HG02970 (cell line): ENCODE data around the gene PAX2.

Experiments used
- ATAC-seq: cut with Tn5 transposase; IDR thresholded peaks from one replicate; pipeline ENCODE4 v1.9.1; 2021; ENCODE audit warnings: mild to moderate bottlenecking, moderate library complexity, moderate number of reproducible peaks; ENCODE audit not compliant: unreplicated experiment, low FRiP score

The PAX2 gene

DNA sequence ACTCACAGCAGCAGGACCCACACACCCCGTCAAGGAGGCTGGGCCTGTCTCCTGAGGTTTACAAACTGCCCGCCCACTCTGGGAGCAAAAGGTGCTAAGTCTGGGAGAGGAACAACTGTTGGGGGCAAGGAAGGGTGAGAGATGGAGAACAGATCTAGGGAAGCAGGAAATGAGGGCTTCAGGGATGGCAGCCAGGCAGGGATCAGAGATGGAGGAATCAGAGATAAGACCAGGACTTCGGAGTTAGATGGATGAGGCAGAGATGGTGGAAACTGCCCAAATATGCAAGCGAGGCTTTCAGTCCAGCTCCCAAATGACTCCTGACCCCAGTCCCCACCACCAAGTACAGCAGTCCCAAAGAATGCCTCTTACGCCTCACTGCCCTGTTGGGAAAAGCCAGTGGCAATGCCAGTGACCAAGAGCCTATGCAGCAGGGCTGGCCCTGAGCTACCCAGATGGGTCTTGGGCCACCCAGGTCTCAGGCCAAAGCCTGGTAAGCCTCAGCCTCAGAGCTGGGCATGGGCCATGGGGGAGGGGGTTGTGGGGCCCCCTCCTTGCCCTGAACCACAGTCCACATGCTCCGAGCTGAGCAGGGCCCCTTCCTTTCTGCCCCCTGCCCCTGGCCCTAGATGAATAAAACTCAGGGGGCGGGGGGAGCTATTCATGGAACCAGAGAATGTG, 127.9 kb downstream of the PAX2 start:
- no peak for ATAC-seq

GRCh38 chr10:100873827-100874326, 128.5 kb downstream of the PAX2 start:
- no peak for ATAC-seq

- no peak for ATAC-seq
Measured at GRCh38 chr10:100874702-100875483, 129.5 kb downstream of the PAX2 start.

DNA sequence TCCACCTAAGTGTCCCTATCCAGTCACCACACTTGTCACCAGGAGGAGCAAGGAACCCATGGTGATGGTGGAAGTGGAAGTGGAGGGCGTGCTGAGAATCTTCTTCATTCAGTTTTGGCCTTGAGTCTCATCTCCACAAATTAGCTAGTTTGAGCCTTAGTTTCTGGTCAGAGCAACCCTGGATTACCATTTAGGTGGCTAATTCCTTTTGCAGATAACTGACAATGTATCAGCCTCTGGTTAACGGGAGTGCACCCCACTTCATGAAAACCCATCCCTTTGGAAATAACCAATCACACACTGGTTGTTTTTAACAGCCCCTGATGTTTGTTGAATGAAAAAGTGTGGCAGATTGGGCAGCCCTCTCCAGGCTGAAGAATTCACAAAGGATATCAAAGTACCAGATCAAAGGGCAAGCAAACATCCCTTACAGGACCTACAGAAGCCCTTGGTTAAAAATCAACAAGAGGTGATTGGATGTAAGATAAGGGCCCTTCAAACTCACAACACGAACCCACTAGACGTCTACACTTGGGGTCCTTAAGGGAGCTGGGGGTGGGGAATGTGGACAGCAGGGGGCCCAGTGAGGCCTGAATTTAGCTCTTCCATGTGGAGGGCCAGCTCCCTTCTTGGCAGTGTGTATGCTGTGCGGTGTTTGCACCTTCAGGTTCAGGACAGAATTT, 130.2 kb downstream of the PAX2 start:
- ATAC-seq, result no peak

GRCh38 chr10:100876585-100877460, 131.4 kb downstream of the PAX2 start:
- ATAC-seq, result no peak

DNA sequence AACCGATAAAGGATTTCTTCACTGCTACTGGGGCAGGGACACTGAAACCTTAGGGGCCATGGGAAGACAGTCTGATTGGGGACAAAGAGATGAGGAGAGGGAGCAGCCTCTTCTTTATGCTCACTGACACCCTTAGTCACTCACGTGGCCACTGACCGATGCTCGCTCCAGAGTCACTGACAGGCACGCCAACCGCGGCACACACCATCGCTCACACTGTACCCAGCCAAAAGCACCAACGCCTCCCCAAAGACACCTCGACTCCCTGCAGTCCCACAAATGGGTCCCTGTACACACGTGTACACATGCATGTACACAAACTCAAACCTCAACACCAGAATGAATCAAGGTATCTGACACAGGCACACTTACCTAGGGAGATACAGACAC, 132.1 kb downstream of the PAX2 start:
- no peak for ATAC-seq

DNA sequence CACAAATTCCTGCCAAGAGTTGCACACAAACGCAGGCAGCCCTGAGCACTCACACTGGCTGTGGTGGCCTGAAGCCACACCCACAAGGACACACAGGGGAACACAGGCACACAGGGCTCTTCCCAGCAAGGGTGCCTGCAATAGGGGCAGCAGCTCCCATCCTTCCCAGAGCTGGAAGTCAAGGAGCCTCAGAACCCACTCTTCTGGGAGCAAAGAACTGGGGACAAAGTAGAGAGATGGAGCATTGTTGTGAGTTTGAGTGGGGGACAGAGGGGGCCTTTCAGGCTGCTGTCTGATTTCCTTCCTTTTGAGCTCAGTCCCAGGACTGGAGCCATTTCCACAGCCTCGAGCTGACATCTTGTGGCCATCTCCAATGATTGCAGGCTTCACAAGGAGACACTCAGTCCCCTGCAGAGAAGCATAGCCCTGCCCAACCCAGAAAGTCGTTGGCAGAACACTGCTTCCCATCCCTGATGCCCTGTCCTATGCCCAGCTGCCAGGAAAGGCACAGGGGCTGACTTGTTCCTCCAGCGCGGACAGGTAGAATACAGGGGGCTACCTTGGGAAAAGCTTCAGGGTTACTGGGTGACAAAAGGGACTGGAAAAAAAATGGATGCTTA, 133.0 kb downstream of the PAX2 start:
- ATAC-seq, result no peak
